Testis (tissue), 3 donors: ENCODE measurements around the gene PLBD2. TPM values are rescaled to one million over a fixed set of nuclear protein-coding genes. Genes with fewer than 3 reads are reported as not detected.

ENCODE experiments used
- DNase-seq: peaks from one replicate; pipeline ENCODE4 v3.0.0-alpha.2; 2019
- H3K27ac ChIP-seq, 2 donors: fragments of 200-600 bp; sonication (generic); one replicate each; pipeline ENCODE4 v1.5.1; 2019
- H3K27me3 ChIP-seq: fragments of 200-600 bp; sonication (generic); one replicate; pipeline ENCODE4 v1.5.1; 2019
- H3K36me3 ChIP-seq: fragments of 200-600 bp; sonication (generic); one replicate; pipeline ENCODE4 v1.5.1; 2017; ENCODE audit warnings: low read depth; ENCODE audit errors: missing control alignments
- H3K4me1 ChIP-seq: fragments of 200-600 bp; sonication (generic); one replicate; pipeline ENCODE4 v1.5.1; 2019
- H3K4me3 ChIP-seq, 2 donors: fragments of 200-600 bp; sonication (generic); one replicate each; pipeline ENCODE4 v1.5.1; 2017 to 2019
- H3K9me3 ChIP-seq: fragments of 200-600 bp; sonication (generic); one replicate; pipeline ENCODE4 v1.5.1; 2017
- CTCF ChIP-seq, 3 experiments: fragments of 450-650 bp in 2 of 3; fragments of 200-600 bp in 1 of 3; sonication (generic) in 1 of 3; IDR thresholded peaks; one replicate each; pipeline ENCODE4 v1.5.1; 2016 to 2019; ENCODE audit warnings: antibody characterized with exemption in 3 of 3, mild to moderate bottlenecking in 2 of 3, moderate library complexity in 1 of 3
- POLR2A ChIP-seq: fragments of 450-650 bp; IDR thresholded peaks from one replicate; pipeline ENCODE4 v1.6.1; 2017; ENCODE audit warnings: antibody characterized with exemption, mild to moderate bottlenecking, moderate library complexity
- WGBS, 2 donors: methylation state at CpG; one replicate each; pipeline ENCODE4 v1.1.5; 2018; 5-methylcytosine and 5-hydroxymethylcytosine counted together
- intact Hi-C: fragments of 100-400 bp; cut with DNase I; formaldehyde crosslinking; loops from one replicate; pipeline ENCODE4 v1.15.1; 2023; ENCODE audit warnings: low total_unique reads
- polyA plus RNA-seq: library from polyadenylated mRNA; stranded (reverse); fragments of 350-450 nt; fragmentation: Illumina TruSeq; extraction: RNeasy Lipid Tissue Mini Kit (QIAGEN cat#74804); gene quantifications from one replicate; pipeline ENCODE4 v1.2.3, GENCODE V29; 2014; ENCODE audit warnings: low read depth, low replicate concordance; ENCODE audit not compliant: insufficient read depth
- total RNA-seq, 2 donors: library from RNA; depleted of rRNA; stranded (reverse); fragments of >200 nt; gene quantifications; one replicate each; pipeline ENCODE4 v1.2.3, GENCODE V29; 2016

PLBD2 gene
- total and polyA plus RNA-seq, 3 donors from 2014 or later, result 110 to 126 (median 120) TPM

- no peaks in the 10 kb centered on the region for H3K36me3 ChIP-seq
- DNase-seq, result no peak
- TF ChIP-seq POLR2A (no peak), CTCF (IDR thresholded peaks at IDR 0.05) (no peak)
- peak overlapping the region; percentile 48 to 60 for H3K4me3 ChIP-seq
- H3K27me3 ChIP-seq, result no peaks in the 10 kb centered on the region
- WGBS, 2 donors, result 38 to 66% methylated on average over 6 of the region's 6 CpGs
- no peaks in the 10 kb centered on the region for H3K9me3 ChIP-seq
- intact Hi-C loops, result no loop called here
- H3K4me1 ChIP-seq, result peaks cover 10% of the 10 kb centered on the region
- H3K27ac ChIP-seq, result peak overlapping the region; percentile 79 to 82
Observed at GRCh38 chr12:113422886-113423669, 64.7 kb downstream of the PLBD2 start.

- intact Hi-C loops, result no loop called here
- TF ChIP-seq POLR2A, result no peak
- no peak for TF ChIP-seq CTCF (IDR thresholded peaks at IDR 0.05)
- Histone ChIP-seq H3K27me3 (no peaks in the 10 kb centered on the region), H3K4me3 (no peak overlapping the region), H3K9me3 (no peaks in the 10 kb centered on the region), H3K36me3 (no peaks in the 10 kb centered on the region), H3K27ac (no peak overlapping the region), H3K4me1 (peaks cover 10% of the 10 kb centered on the region)
- DNase-seq, result no peak
- 80 to 88% methylated on average over 1 of the region's 1 CpG for WGBS, 2 donors
Observed at GRCh38 chr12:113424456-113424855, 66.1 kb downstream of the PLBD2 start.

GRCh38 chr12:113424915-113425823 is 66.8 kb downstream of the PLBD2 start:
- intact Hi-C loops, result no loop called here
- TF ChIP-seq CTCF (IDR thresholded peaks at IDR 0.05) (peak; percentile 65 to 95 (median 80)), POLR2A (no peak)
- Histone ChIP-seq H3K27ac (no peak overlapping the region), H3K4me3 (no peak overlapping the region), H3K4me1 (peaks cover 10% of the 10 kb centered on the region), H3K27me3 (no peaks in the 10 kb centered on the region), H3K36me3 (no peaks in the 10 kb centered on the region), H3K9me3 (no peaks in the 10 kb centered on the region)
- WGBS, 2 donors, result 50 to 57% methylated on average over 20 of the region's 20 CpGs
- peak; percentile 77 for DNase-seq

GRCh38 chr12:113425960-113426453 is 67.6 kb downstream of the PLBD2 start:
- Histone ChIP-seq H3K27me3 (no peaks in the 10 kb centered on the region), H3K36me3 (no peaks in the 10 kb centered on the region), H3K27ac (no peak overlapping the region), H3K9me3 (no peaks in the 10 kb centered on the region), H3K4me3 (no peak overlapping the region), H3K4me1 (peaks cover 10% of the 10 kb centered on the region)
- DNase-seq, result no peak
- TF ChIP-seq CTCF (IDR thresholded peaks at IDR 0.05), result no peak
- 38 to 50% methylated on average over 11 of the region's 11 CpGs for WGBS, 2 donors
- intact Hi-C loops, result no loop called here
